B cell (primary cell): ENCODE data around the gene WASF2.

Source experiments
- EZH2 ChIP-seq: IDR thresholded peaks from 2 replicates; pipeline ENCODE4 v1.6.1; 2012; ENCODE audit warnings: borderline replicate concordance, low read depth, mild to moderate bottlenecking, moderate library complexity, low read length; ENCODE audit not compliant: insufficient read depth, poor library complexity, severe bottlenecking
- TF ChIP-seq, protein P1 (sequence below): fragments of 200-600 bp; IDR thresholded peaks from one replicate; pipeline ENCODE4 v1.8.0; 2022; ENCODE audit warnings: antibody characterized with exemption, mild to moderate bottlenecking

DNA sequence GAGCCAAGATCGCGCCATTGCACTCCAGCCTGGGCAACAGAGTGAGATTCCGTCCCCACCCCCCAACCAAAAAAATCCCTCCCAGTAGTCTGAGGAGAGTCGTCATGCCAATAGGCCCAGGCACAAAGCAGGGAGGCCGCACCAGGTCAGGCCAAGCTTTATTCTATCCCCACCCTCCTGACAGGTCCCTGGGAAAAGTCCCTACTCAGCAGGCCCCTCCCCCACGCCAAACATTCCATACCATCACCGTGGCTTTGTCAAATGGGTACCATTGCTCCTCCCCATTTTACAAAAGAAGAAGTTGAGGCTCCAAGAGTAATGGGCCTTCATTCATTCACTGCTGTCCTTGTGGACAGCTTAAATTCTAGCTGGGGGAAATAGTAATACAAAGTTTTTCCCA lies 92.2 kb downstream of the WASF2 start:
- TF ChIP-seq, protein P1, sequence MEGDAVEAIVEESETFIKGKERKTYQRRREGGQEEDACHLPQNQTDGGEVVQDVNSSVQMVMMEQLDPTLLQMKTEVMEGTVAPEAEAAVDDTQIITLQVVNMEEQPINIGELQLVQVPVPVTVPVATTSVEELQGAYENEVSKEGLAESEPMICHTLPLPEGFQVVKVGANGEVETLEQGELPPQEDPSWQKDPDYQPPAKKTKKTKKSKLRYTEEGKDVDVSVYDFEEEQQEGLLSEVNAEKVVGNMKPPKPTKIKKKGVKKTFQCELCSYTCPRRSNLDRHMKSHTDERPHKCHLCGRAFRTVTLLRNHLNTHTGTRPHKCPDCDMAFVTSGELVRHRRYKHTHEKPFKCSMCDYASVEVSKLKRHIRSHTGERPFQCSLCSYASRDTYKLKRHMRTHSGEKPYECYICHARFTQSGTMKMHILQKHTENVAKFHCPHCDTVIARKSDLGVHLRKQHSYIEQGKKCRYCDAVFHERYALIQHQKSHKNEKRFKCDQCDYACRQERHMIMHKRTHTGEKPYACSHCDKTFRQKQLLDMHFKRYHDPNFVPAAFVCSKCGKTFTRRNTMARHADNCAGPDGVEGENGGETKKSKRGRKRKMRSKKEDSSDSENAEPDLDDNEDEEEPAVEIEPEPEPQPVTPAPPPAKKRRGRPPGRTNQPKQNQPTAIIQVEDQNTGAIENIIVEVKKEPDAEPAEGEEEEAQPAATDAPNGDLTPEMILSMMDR: no peak
- no peak for TF ChIP-seq EZH2
